GM12891 (cell line): ENCODE data around the gene HNRNPU.
A peak's percentile ranks its signal among the peaks of the same experiment; 100 is the strongest.
"Not testable (repeated sequence)": the region's sequence is repeated elsewhere in the genome, so short reads cannot be mapped to it uniquely, and the experiment has no call there.

ENCODE experiments used
- DNase-seq: peaks from one replicate; pipeline ENCODE4 v3.0.0; 2011; ENCODE audit warnings: low spot score; ENCODE audit not compliant: insufficient read length
- FAIRE-seq: peaks from 2 replicates; lab custom pipeline; 2011; peaks lifted over from hg19 to GRCh38; lab: Jason Lieb, UNC
- PAX5 ChIP-seq: IDR thresholded peaks from 2 replicates; pipeline ENCODE4 v1.6.1; 2011; ENCODE audit warnings: low read length, moderate library complexity, mild to moderate bottlenecking; ENCODE audit not compliant: insufficient read depth, severe bottlenecking
- POLR2A ChIP-seq: IDR thresholded peaks from 2 replicates; pipeline ENCODE4 v1.6.1; 2011; ENCODE audit warnings: low read depth, low read length, control low read depth
- POLR2AphosphoS5 ChIP-seq: IDR thresholded peaks from 2 replicates; pipeline ENCODE4 v1.6.1; 2011; ENCODE audit warnings: low read depth, low read length, control low read depth
- POU2F2 ChIP-seq: IDR thresholded peaks from 2 replicates; pipeline ENCODE4 v1.6.1; 2011; ENCODE audit warnings: low read depth, mild to moderate bottlenecking, control low read depth, low read length, moderate library complexity
- SPI1 ChIP-seq: IDR thresholded peaks from 2 replicates; pipeline ENCODE4 v1.6.1; 2011; ENCODE audit warnings: low read depth, low read length, control low read depth
- TAF1 ChIP-seq: IDR thresholded peaks from 2 replicates; pipeline ENCODE4 v1.6.1; 2011; ENCODE audit warnings: low read depth, low read length, control low read depth

HNRNPU gene

GRCh38 chr1:244833734-244834542 is 30.4 kb downstream of the HNRNPU start:
- DNase-seq (no peak), FAIRE-seq (peak; percentile 31)
- no peak for TF ChIP-seq POU2F2
- TF ChIP-seq SPI1, result no peak
- TF ChIP-seq PAX5, result no peak
- TF ChIP-seq POLR2AphosphoS5, result no peak
- TF ChIP-seq POLR2A, result no peak
- TF ChIP-seq TAF1, result peak; percentile 59

GRCh38 chr1:244833260-244833659 is 31.1 kb downstream of the HNRNPU start:
- DNase-seq, FAIRE-seq: not testable (repeated sequence)

- TF ChIP-seq POLR2AphosphoS5 (no peak), POLR2A (no peak), PAX5 (no peak), SPI1 (no peak), TAF1 (no peak), POU2F2 (no peak)
- FAIRE-seq, result no peak
- DNase-seq, result no peak
Observed at GRCh38 chr1:244830639-244831038, 33.7 kb downstream of the HNRNPU start.

- DNase-seq (no peak), FAIRE-seq (no peak)
- TF ChIP-seq TAF1, result no peak
- no peak for TF ChIP-seq PAX5
- TF ChIP-seq POU2F2, result no peak
- TF ChIP-seq POLR2AphosphoS5, result no peak
- TF ChIP-seq SPI1, result no peak
- TF ChIP-seq POLR2A, result no peak
Observed at GRCh38 chr1:244826712-244827111, 37.6 kb downstream of the HNRNPU start.

GRCh38 chr1:244822878-244823277 is 41.5 kb downstream of the HNRNPU start:
- no peak for FAIRE-seq

GRCh38 chr1:244821134-244821533 is 43.2 kb downstream of the HNRNPU start:
- DNase-seq (no peak), FAIRE-seq (no peak)
- no peak for TF ChIP-seq POLR2A
- no peak for TF ChIP-seq PAX5
- no peak for TF ChIP-seq POU2F2

More at GRCh38 chr1:244822878-244823277, 41.5 kb downstream of the HNRNPU start:
- no peak for DNase-seq
- TF ChIP-seq TAF1 (no peak), POU2F2 (no peak), SPI1 (no peak)

GRCh38 chr1:244820131-244820530 is 44.2 kb downstream of the HNRNPU start:
- TF ChIP-seq PAX5, result no peak
- FAIRE-seq (no peak), DNase-seq (no peak)

GRCh38 chr1:244817415-244817894 is 46.9 kb downstream of the HNRNPU start:
- no peak for TF ChIP-seq PAX5
- DNase-seq (no peak), FAIRE-seq (no peak)

- DNase-seq (no peak), FAIRE-seq (no peak)
- no peak for TF ChIP-seq TAF1
- TF ChIP-seq POLR2A, result no peak
- no peak for TF ChIP-seq PAX5
- TF ChIP-seq SPI1, result 0 out of 2 replicates have a peak, but pooled peaks have one; percentile 18
- no peak for TF ChIP-seq POLR2AphosphoS5
- 0 out of 2 replicates have a peak, but pooled peaks have one; percentile 27 for TF ChIP-seq POU2F2
Observed at GRCh38 chr1:244815600-244816099, 48.7 kb downstream of the HNRNPU start.

- FAIRE-seq, result no peak
- TF ChIP-seq SPI1, result no peak
- no peak for TF ChIP-seq POLR2AphosphoS5
- no peak for TF ChIP-seq TAF1
- TF ChIP-seq POU2F2, result no peak
- no peak for TF ChIP-seq POLR2A
- no peak for TF ChIP-seq PAX5
- no peak for DNase-seq
Observed at GRCh38 chr1:244813327-244813726, 51.0 kb downstream of the HNRNPU start.

- TF ChIP-seq POU2F2 (no peak), POLR2A (no peak), PAX5 (no peak), POLR2AphosphoS5 (no peak), SPI1 (no peak), TAF1 (no peak)
- FAIRE-seq (no peak), DNase-seq (no peak)
Observed at GRCh38 chr1:244810221-244810620, 54.1 kb downstream of the HNRNPU start.

- DNase-seq, result no peak
- TF ChIP-seq POLR2AphosphoS5, result no peak
- no peak for FAIRE-seq
Observed at GRCh38 chr1:244807138-244807537, 57.2 kb downstream of the HNRNPU start.
